GM18517 (cell line): Measurements from ENCODE around the gene P2RY14.
"Not testable (repeated sequence)": the region's sequence is repeated elsewhere in the genome, so short reads cannot be mapped to it uniquely, and the experiment has no call there.

Experiments
- ATAC-seq: cut with Tn5 transposase; IDR thresholded peaks from one replicate; pipeline ENCODE4 v1.9.1; 2021; ENCODE audit warnings: mild to moderate bottlenecking, moderate library complexity; ENCODE audit not compliant: unreplicated experiment

P2RY14 gene

DNA sequence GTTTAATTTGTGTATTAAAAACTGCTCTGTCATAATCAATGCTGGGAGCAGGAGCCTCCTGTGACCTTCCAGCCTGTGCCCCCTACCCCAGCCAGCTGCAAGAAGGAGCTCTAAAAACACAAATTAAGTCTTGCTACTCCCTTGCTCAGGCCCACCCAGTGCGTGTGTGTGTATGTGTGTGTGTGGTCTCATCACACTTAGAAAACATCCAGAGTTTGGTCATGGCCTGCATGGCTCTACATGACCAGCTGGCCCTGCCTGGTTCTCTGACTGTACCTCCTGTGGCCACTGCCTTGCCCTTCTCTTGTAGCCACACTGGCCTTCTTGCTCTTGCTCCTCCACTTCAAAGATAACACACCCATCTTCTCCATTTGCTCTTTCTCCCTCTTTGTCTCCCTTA is 13.7 kb downstream of the P2RY14 start:
- ATAC-seq: no peak

DNA sequence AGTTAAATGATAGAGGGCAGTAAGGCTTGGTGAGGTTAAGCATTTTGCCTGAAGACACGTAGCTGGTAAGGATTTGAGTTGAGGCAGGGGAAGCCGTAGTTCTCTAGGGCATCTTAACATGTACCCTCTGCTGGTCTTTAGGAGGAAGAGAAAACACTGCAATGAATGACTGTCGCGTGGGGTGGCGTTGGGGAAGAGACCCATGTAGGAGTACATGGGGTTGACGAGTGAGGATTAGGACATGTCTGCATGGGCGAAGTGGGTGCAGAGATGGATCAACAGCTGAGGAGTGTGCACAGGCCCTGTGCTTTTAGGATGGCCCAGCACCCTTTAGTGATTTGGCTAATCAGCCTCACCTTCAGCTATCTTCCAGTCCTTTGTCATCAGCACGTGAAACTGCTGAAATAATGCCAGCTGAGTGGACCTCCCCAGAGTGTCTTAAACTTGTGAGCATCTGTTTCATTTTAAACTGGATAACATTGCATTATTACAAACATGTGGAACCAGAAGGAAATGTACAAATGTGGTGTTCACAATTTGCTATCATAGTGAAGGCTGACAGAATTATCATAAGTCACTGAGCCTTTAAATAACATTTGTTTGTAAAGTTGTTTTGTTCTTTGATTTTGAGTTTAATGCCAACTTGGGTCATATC is 15.3 kb downstream of the P2RY14 start:
- no peak for ATAC-seq

DNA sequence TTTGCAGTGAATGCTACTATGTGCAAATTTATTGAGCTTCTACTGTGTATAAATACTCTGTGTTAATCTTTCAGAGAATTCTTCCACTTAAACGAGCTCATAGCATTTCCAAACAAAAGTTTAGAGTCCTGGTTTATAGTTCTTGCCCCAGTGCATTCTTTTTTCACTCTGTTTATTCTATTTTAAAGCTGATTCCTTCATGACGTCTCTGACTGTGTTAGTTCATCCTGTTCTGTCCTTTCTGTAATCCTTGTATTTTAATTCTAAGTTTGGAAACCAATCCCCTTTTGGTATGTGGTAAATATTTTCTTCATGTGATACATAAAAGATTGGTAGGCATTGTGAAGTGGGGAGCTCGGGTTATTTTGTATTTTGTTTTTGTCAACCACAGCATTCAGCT is 18.7 kb downstream of the P2RY14 start:
- no peak for ATAC-seq

DNA sequence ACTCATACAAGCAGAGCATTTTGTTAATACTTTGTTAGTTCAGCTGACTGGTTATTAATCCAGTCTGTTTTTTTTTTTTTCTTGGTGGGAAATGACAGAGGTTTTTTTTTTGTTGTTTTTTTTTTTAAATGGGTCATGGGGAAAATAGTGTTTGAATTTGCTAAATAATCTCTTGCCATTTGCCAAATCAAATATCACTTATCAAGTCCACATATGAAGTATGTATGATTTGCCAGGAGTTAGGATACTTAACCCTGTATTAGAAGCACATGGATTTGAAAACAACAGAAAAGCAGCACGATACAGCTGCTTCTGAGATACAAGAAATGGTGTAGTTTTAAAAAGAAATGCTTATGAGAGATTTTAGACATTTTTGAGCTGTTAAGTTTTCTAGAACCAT is 21.6 kb downstream of the P2RY14 start:
- ATAC-seq: no peak

DNA sequence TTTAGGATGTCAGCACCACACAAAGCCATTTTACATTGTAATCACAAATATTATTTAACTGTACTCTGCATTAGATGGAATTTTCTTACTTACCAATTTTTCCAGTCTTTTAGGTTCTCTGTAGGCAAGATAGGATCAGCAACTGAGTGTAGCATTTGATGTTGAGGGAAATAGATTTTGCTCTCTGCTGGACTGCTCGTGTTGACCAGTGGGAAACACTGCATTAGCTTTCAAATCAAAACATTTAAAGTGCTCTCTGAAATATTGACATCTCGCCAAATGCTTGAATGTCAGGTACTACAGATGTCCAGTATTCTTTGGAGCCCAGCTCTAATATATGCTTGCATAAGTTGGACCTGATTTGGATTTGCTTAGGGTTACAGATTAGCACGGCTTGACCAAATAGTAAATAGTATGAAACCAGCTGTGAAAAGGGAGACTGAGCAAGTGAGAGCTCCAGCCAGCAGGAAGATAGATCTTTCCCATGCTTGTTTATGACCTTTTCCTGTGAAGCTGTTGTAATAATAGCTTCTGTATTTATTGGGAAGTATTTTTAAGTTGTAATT is 29.5 kb downstream of the P2RY14 start:
- no peak for ATAC-seq

DNA sequence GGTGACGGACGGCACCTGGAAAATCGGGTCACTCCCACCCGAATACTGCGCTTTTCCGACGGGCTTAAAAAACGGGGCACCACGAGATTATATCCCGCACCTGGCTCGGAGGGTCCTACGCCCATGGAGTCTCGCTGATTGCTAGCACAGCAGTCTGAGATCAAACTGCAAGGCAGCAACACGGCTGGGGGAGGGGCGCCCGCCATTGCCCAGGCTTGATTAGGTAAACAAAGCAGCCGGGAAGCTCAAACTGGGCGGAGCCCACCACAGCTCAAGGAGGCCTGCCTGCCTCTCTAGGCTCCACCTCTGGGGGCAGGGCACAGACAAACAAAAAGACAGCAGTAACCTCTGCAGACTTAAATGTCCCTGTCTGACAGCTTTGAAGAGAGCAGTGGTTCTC is 36.3 kb downstream of the P2RY14 start:
- not testable (repeated sequence) for ATAC-seq

DNA sequence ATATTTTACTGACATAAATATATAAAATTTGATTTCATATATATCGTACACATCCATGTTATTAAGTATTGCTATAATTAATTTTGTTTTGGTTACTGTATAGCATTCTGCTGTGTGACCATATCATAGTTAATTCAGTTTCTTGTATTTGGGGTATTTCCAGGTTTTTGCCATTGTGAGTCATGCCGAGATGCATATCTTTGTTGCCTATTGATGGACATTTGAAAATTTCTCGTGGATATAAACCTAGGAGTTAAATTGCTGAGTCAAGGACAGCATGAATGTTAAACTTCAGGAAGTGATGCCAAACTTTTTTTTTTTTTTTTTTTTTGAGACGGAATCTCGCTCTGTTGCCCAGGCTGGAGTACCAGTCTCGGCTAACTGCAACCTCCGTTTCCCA is 41.6 kb downstream of the P2RY14 start:
- ATAC-seq: no peak

DNA sequence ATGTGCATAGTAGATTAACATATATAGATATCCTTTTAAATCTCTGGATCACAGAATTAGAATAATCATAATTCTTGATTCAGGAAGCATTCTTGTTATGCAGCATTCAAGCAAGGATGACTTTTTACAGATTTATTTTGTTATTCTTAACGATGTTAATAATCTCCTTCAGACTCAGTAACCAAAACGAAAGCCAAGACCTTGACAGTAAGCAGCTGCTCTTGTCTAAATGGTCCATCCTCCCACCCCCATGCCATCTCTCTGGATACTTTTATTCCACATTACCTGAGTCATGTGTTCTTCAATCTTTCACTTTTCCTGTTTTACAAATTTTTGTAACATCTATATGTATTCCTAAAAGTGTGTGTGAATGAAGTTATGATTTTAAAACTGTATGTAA is 42.0 kb downstream of the P2RY14 start:
- no peak for ATAC-seq

DNA sequence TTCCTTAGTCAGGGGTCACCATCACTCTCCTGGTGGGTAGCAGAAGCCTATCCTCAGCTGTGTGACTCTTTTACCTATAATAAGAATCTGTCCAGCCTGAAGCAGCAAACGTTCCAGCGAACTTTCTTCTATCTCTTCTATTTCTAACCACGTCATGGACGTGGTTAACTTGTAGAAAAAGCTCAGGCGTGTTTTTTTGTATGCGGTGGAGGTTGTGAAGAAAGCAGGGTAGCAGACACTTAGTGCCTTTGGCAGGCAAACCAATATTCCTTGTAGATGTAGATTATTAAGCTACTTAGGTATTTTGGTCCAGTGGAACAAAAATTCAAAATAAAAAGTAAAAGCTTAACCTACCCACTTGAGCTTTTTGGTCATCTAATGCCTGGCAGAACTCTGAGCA is 43.5 kb downstream of the P2RY14 start:
- no peak for ATAC-seq

DNA sequence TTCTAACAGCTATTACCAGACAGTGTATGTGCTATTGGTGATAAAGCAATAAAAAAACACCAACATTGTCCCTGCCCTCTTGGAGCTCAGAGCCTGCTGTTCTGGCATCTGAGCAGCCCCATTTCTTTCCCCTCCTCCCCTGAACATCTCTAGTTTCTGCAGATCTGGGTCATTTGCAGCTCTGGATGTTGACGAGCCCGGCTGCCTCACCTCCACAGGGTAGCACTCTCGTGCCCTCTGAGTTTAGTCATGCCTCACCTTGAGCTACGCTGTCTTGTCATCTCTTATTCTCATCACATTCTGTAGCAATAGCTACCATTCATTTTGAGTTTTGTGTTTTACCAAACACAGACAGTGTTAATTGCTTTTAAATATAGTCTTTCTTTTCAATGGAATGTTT is 45.4 kb downstream of the P2RY14 start:
- ATAC-seq: no peak

DNA sequence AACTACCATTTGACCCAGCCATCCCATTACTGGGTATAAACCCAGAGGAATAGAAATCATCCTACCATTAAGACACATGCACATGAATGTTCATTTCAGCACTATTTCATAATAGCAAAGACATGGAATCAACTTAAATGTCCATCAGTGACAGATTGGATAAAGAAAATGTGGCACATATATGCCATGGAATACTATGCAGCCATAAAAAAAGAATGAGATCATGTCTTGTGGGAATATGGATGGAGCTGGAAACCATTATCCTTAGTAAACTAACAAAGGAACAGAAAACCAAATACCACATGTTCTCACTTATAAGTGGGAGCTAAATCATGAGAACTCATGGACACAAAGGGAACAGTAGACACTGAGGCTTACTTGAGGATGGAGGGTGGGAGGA is 45.9 kb downstream of the P2RY14 start:
- not testable (repeated sequence) for ATAC-seq

DNA sequence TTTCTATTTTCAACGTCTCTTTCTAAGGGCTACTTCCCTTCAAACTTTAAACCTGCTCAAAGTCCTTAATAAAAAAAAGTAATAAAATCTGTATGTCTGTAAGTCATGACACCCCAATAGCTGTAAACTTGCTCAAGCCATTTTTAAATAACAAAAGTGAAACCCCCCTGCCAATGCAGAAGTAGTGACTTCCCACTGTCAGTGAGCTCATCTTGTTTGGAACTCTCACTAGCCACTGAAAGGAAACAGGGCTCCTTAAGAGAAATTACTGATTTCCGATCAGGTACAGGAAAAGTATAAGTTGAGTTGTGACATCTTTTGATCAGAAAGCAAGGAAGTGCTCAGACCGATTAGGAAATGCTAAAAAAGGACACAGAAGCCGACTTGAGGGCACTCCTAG is 47.7 kb downstream of the P2RY14 start:
- peak; percentile 61 for ATAC-seq

DNA sequence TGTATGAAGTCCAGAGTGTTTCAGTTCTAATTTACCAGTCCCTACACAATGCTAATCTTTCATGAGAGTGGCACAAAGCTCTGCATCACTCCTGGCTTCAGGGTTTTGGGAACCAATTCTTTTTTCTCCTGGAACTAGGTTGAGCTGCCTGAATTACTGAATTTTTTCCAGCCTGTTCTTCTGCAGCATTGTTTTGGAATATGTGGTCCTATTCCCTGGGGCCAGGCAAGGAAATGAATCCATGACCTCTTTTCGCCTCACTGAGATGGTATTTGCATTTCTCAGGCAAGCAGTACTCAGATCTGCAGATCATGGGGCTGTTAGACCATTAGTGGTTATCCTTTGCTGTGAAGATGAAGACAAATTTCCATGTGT is 49.7 kb downstream of the P2RY14 start:
- ATAC-seq: no peak

DNA sequence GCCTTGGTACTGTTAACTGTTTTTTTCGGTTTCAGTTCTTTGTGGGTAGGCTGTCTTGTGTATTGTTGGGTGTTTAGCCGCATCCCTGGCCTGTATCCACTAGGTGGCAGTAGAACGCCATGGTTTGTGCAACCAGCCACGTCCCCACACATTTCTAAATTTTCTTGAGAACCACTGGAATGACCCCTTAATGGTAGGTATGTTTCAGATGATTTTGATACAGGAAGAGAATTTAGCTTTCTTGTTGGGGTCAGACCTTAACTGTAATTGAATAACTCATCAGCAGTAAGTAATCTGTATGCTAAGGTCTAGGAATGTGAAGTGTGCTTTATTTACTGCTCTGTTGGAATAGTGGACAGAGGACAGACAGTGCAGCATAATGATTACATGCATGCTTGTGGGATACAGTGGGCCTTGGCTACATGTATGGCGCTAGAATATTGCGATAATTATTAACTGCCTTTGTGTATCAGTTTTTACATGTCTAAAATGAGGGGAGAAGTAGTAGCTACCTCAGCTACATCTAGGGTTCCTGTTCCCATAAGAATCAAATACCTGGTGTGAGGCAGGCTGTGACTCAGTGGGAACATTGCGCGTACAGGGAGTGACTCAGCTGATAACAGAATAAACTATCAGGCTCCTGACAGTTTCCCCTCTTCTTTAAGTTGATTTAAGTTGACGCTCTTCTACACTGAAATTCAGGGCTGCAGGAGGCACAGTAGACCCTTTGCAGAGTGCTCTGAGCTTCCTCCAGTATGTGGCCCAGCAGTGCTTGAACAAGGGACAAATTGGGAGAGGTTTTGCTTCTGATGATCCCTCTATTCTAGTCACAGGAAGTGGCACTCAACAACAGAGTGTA is 50.3 kb downstream of the P2RY14 start:
- peak; percentile 89 for ATAC-seq

DNA sequence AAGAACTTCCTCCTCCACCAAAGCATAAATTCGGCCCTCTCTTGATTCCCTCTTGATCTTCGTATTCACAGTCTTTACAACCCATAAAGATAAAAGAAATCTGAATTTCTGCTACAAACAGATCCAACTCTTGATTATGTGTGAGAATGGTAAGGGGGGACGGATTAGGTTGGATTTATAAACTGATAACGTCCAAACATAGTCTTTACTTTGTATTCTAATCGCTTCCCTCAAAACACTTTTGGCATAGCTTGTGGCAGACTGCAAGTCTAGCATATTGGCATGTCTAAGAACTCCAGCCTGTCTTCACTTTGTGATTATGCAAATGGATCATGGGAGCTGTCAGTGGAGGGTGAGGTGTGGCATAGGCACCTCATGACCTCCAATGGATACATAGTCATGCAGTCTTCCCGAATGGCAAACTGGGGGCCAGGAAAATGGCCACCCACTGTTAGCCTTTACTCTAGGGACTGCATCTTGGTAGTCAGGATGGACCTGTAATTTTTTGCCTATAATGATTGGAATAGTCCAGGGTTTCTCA is 51.0 kb downstream of the P2RY14 start:
- peak; percentile 42 for ATAC-seq

DNA sequence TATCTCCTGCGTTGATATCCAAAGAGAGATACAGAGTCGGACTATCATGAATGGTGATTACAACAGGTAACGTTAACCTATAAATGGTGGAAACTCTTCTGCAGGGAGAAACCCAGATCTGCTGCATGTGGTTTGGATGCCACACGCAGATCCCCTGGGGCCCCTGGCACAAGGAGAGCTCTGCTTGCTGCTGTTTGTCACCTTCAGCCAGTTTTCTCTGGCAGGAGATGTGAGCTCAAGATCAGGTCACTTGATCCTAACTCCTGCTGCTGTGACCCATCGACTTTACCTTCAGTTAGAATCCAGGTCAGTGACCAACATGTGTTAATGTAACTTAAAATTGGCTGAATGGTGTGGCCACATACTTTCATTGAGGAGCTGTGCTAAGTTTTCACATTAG is 51.5 kb downstream of the P2RY14 start:
- ATAC-seq: no peak

DNA sequence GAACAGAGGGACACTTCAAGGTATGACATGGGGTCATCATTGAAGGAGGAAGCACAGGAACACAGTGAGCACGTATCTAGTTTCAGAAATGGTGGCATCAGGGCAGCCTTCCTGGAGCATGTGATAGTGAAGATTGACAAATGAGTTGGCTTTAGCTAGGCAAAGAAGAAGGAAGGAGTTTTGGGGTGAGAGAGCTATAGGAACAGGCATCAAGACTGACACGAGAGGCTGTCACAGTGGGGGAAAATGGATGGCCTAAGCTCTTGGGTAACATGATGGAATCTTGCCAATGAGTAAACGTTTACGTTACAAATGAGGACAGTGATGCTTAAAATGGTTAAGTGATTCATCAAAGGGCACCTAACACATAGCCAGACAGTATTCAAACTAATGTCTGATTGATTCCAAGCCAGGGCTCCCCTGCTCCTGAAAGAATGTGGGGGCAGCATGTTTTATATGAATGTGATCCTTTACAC is 52.2 kb downstream of the P2RY14 start:
- no peak for ATAC-seq

DNA sequence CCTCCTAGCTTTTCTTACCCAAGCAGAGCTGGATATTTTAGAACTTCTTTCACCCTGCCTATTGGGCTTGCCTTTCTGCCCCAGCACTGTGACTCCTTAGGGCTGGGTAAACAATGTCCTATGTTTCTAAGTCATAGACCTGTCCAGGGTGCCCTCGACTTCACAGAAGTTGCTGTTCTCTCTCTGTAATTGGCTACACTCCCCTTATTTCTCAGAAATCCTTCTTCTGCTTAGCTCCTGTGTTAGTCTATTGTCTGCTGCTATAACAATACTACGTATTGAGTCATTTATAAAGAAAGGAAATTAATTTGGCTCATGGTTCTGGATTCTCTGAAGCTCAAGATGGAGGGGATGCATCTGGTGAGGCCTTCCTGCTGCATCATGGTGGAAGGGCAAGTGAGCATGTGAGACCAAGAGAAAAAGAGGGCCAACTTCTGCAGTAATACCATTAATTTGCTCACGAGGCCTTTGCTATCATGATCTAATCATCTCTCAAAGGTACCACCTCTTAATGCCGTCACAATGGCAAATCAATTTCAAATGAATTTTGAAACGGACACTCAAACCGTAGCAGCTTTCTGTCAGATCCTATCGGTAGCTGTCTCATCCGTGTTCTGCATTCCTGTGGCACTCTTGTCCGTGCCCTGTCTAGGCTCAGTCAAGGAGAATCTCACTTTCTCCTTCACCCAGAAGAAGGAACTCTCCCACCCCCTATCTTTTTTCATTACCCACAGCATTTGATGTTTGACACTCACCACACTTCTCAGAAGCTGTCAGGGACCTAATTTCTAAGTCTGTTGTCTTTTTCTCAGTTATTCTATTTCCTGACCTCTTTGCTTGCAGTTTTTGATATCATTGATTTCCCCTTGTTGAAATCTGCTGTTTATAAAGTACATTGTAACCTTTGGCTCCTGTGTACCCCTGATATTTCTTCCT is 53.0 kb downstream of the P2RY14 start:
- no peak for ATAC-seq

DNA sequence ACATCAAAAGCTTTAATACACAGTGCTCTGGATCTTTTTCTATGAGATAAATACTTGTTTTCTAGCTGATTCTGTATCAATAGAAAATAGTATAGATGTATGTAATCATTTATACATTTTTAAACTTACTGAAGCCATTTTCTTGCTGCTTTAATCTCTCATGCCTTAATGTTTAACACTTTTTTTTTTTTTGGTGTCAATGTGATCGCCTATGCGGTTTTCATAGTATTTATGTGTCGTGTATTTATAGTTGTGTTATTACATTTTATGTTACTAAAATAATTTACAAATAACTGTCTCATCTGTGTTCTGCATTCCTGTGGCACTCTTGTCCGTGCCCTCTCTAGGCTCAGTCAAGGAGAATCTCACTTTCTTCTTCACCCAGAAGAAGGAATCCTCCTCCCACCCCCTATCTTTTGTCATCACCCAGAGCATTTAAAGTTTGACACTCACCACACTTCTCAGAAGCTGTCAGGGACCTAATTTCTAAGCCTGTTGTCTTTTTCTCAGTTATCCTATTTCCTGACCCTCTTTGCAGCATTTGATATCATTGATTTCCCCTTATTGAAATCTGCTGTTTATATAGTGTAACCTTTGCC is 54.0 kb downstream of the P2RY14 start:
- ATAC-seq: no peak

DNA sequence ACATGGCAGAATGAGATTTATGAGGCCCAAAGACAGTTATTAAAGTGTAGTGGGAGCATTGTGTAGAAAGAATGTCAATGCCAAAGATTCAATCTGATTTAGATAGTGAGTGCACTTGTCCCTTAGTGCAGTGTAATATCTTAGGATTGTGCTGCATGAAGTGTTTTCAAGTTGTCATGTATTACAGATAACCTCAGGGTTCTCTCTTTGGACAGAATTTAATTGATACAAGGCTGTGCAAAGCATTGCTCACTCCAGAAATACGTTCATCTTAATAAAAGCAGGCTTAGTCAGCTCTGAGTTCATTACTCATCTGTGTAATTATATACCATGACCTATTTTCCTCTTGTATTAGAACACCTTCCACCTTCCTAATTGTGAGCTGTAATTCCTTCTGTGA is 59.3 kb downstream of the P2RY14 start:
- ATAC-seq: no peak
